Renal pelvis (tissue), 4 donors: ENCODE results near the gene MTHFD1L. TPM values are rescaled to one million over a fixed set of nuclear protein-coding genes. Genes with fewer than 3 reads are reported as not detected.
"Not testable (repeated sequence)": the region's sequence is repeated elsewhere in the genome, so short reads cannot be mapped to it uniquely, and the experiment has no call there.

Experiments
- DNase-seq: peaks from one replicate; pipeline ENCODE4 v3.0.0-alpha.2; 2013
- polyA plus RNA-seq, 3 donors: library from polyadenylated mRNA; unstranded; fragments of 120-200 nt; gene quantifications; one replicate each; pipeline ENCODE4 v1.2.1, GENCODE V29; 2013; ENCODE audit not compliant: insufficient read length in 3 of 3

MTHFD1L gene
- polyA plus RNA-seq, 3 donors, result 14.7 to 17.6 (median 16.9) TPM

GRCh38 chr6:151012321-151013294 lies 147.1 kb downstream of the MTHFD1L start:
- DNase-seq, result no peak

- DNase-seq, result peak; percentile 74
Measured at GRCh38 chr6:151014404-151015100, 149.1 kb downstream of the MTHFD1L start.

GRCh38 chr6:151015101-151015700 lies 149.7 kb downstream of the MTHFD1L start:
- no peak for DNase-seq

GRCh38 chr6:151016107-151016506 lies 150.6 kb downstream of the MTHFD1L start:
- DNase-seq, result no peak

GRCh38 chr6:151018046-151018445 lies 152.5 kb downstream of the MTHFD1L start:
- no peak for DNase-seq

- no peak for DNase-seq
Measured at GRCh38 chr6:151018911-151019782, 153.6 kb downstream of the MTHFD1L start.

GRCh38 chr6:151021896-151022295 lies 156.4 kb downstream of the MTHFD1L start:
- DNase-seq, result no peak

- no peak for DNase-seq
Measured at GRCh38 chr6:151022492-151022891, 157.0 kb downstream of the MTHFD1L start.

- DNase-seq, result no peak
Measured at GRCh38 chr6:151023342-151023741, 157.8 kb downstream of the MTHFD1L start.

GRCh38 chr6:151024597-151024996 lies 159.1 kb downstream of the MTHFD1L start:
- DNase-seq, result no peak

GRCh38 chr6:151025076-151025475 lies 159.6 kb downstream of the MTHFD1L start:
- DNase-seq, result no peak

GRCh38 chr6:151026041-151026663 lies 160.7 kb downstream of the MTHFD1L start:
- no peak for DNase-seq

GRCh38 chr6:151027295-151027747 lies 161.8 kb downstream of the MTHFD1L start:
- DNase-seq, result no peak

GRCh38 chr6:151027936-151028838 lies 162.7 kb downstream of the MTHFD1L start:
- DNase-seq, result no peak

GRCh38 chr6:151029970-151030369 lies 164.5 kb downstream of the MTHFD1L start:
- DNase-seq, result no peak

GRCh38 chr6:151032034-151032433 lies 166.5 kb downstream of the MTHFD1L start:
- DNase-seq, result no peak

GRCh38 chr6:151034825-151035781 lies 169.6 kb downstream of the MTHFD1L start:
- no peak for DNase-seq

GRCh38 chr6:151036211-151036721 lies 170.8 kb downstream of the MTHFD1L start:
- not testable (repeated sequence) for DNase-seq
